Lung (tissue), 12 donors: ENCODE results near the gene NECTIN3. TPM values are rescaled to one million over a fixed set of nuclear protein-coding genes. Genes with fewer than 3 reads are reported as not detected.

ENCODE experiments used
- ATAC-seq: fragments of 200-7000 bp; cut with Tn5 transposase; one replicate; pipeline ENCODE4 v1.9.1; 2020; ENCODE audit warnings: moderate number of reproducible peaks; ENCODE audit not compliant: insufficient read depth, low FRiP score
- DNase-seq, 3 donors: peaks; one replicate each; pipeline ENCODE4 v3.0.0-alpha.2; 2013 to 2017
- H3K27ac ChIP-seq, 2 donors: one replicate each; pipeline ENCODE4 v1.5.1; 2013; ENCODE audit warnings: mild to moderate bottlenecking in 2 of 2, moderate library complexity in 2 of 2, control low read depth in 1 of 2, inconsistent platforms in 1 of 2, low read depth in 1 of 2, low read length in 1 of 2
- H3K27me3 ChIP-seq, 3 donors: one replicate each; pipeline ENCODE4 v1.5.1; 2013; ENCODE audit warnings: low read length in 2 of 3; ENCODE audit not compliant: control insufficient read depth in 3 of 3, insufficient read depth in 3 of 3
- H3K36me3 ChIP-seq, 4 donors: one replicate each; pipeline ENCODE4 v1.5.1; 2013; ENCODE audit warnings: low read length in 4 of 4, mild to moderate bottlenecking in 1 of 4, moderate library complexity in 1 of 4; ENCODE audit not compliant: control insufficient read depth in 4 of 4, insufficient read depth in 4 of 4
- H3K4me1 ChIP-seq, 5 donors: one replicate each; pipeline ENCODE4 v1.5.1; 2013; ENCODE audit warnings: low read length in 5 of 5, mild to moderate bottlenecking in 2 of 5, moderate library complexity in 1 of 5; ENCODE audit not compliant: control insufficient read depth in 5 of 5, insufficient read depth in 5 of 5
- H3K4me3 ChIP-seq: one replicate; pipeline ENCODE4 v1.5.1; 2013; ENCODE audit warnings: mild to moderate bottlenecking, control low read depth, moderate library complexity
- H3K9ac ChIP-seq, 2 donors: one replicate each; pipeline ENCODE4 v1.5.1; 2013; ENCODE audit warnings: low read length in 2 of 2, control low read depth in 1 of 2; ENCODE audit not compliant: insufficient read depth in 1 of 2
- H3K9me3 ChIP-seq, 4 donors: one replicate each; pipeline ENCODE4 v1.5.1; 2013; ENCODE audit warnings: low read length in 3 of 4, mild to moderate bottlenecking in 1 of 4, moderate library complexity in 1 of 4; ENCODE audit not compliant: control insufficient read depth in 4 of 4, insufficient read depth in 3 of 4
- WGBS, 2 donors: extraction: QIAGEN DNeasy Blood & Tissue Kit; methylation state at CpG; one replicate each; pipeline ENCODE4 v1.1.7; 2013; 5-methylcytosine and 5-hydroxymethylcytosine counted together
- polyA plus RNA-seq, 2 donors: library from polyadenylated mRNA; stranded (reverse); fragments of 200-250 nt; gene quantifications; one replicate each; pipeline ENCODE4 v1.2.1, GENCODE V29; 2013
- total RNA-seq, 2 donors: library from RNA; depleted of rRNA in 1 of 2; stranded (reverse); fragments of >200 nt in 1 of 2; gene quantifications; one replicate each; pipeline ENCODE4 v1.2.1, GENCODE V29; 2014 to 2021
- TF ChIP-seq, protein P1 (sequence below): IDR thresholded peaks from 2 replicates; pipeline ENCODE4 v1.5.1; 2012; ENCODE audit warnings: mild to moderate bottlenecking; ENCODE audit errors: control extremely low read depth, extremely low read depth
- donor health status: control.
- donor health status: control.
- donor health status: Bipolar disorder and iron deficiency.
- donor health status: healthy.
- donor health status: DM: yes; HTN: yes; CAD: no.

The NECTIN3 gene
- total and polyA plus RNA-seq, 4 donors, result 3.9 to 43.2 (median 12.3) TPM

DNA sequence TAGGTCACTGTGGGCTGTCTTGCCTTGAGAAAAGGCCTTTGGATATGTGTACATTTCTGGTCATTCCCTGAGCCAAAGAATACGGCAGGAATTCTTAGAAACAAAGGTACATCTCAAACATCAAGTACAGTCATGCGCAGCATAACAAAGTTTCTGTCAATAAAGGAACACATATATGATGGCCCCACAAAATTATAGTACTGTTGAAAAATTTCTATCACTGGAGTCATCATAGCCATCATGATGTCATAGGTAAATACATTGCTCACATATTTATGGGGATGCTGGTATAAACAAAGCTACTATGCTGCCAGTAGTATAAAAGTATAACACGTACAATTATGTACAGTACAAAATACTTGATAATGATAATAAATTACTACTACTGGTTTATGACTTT, 38.9 kb upstream of the NECTIN3 start:
- H3K36me3 ChIP-seq, result no peaks in the 10 kb centered on the region

DNA sequence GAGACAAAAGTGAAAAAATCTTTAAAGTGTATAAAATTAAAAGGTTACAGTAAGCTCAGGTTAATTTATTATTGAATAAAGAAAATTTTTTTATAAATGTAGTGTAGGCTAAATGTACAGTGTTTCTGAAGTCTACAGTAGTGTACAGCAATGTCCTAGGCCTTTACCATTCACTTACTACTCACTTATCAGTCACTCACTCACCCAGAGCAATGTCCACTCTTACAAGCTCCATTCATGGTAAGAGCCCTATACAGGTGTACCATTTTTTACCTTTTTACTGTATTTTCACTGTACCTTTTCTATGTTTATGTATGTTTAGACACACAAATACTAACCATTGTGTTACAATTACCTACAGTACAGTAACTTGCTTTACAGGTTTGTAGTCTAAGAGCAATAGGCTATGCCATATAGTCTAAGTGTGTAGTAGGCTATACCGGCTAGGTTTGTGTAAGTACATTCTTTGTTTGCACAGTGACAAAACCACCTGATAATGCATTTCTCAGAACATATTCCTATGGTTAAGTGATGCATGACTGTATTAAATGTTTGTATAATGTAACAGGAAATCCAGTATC, 38.1 kb upstream of the NECTIN3 start:
- Histone ChIP-seq H3K4me3 (no peak overlapping the region), H3K4me1 (no peaks in the 10 kb centered on the region), H3K36me3 (no peaks in the 10 kb centered on the region), H3K9me3 (peaks cover 0 to 7% (median 3%) of the 10 kb centered on the region in 4 donors), H3K9ac (no peak overlapping the region), H3K27ac (no peak overlapping the region), H3K27me3 (no peaks in the 10 kb centered on the region)
- DNase-seq, result peak in 1 of 3 donors; percentile 35
- TF ChIP-seq, protein P1, sequence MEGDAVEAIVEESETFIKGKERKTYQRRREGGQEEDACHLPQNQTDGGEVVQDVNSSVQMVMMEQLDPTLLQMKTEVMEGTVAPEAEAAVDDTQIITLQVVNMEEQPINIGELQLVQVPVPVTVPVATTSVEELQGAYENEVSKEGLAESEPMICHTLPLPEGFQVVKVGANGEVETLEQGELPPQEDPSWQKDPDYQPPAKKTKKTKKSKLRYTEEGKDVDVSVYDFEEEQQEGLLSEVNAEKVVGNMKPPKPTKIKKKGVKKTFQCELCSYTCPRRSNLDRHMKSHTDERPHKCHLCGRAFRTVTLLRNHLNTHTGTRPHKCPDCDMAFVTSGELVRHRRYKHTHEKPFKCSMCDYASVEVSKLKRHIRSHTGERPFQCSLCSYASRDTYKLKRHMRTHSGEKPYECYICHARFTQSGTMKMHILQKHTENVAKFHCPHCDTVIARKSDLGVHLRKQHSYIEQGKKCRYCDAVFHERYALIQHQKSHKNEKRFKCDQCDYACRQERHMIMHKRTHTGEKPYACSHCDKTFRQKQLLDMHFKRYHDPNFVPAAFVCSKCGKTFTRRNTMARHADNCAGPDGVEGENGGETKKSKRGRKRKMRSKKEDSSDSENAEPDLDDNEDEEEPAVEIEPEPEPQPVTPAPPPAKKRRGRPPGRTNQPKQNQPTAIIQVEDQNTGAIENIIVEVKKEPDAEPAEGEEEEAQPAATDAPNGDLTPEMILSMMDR, result no peak
- no peak for ATAC-seq
- 74 to 83% methylated on average over 1 of the region's 1 CpG for WGBS, 2 donors

More for the DNA sequence above, 38.9 kb upstream of the NECTIN3 start:
- no peaks in the 10 kb centered on the region for H3K27me3 ChIP-seq
- H3K9ac ChIP-seq, result no peak overlapping the region
- DNase-seq (no peak), ATAC-seq (no peak)
- no peaks in the 10 kb centered on the region for H3K4me1 ChIP-seq
- peaks cover 0 to 7% (median 3%) of the 10 kb centered on the region in 4 donors for H3K9me3 ChIP-seq
- H3K4me3 ChIP-seq, result no peak overlapping the region
- TF ChIP-seq, protein P1, result no peak
- WGBS, 2 donors, result 92 to 94% methylated on average over 3 of the region's 3 CpGs
- H3K27ac ChIP-seq, result no peak overlapping the region

DNA sequence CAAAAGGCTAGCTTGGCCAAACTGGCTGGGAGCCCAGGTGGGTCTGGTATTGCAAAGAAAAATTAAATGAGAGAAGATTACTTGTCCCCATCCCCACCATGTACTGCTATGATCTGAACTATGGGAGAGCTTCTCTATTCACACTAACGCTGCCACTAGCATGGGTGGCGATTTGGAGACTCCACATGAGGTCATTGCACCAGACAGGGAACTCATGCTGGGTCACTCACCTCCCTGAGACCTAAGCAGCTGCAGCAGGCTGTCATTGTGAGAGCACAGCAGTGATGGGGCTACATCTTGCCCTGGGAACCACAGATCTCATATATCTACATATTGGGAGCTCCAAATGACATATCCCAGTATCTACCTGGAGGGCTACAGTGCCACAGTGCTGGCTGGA, 36.3 kb upstream of the NECTIN3 start:
- Histone ChIP-seq H3K27ac (no peak overlapping the region), H3K4me3 (no peak overlapping the region), H3K9me3 (peaks cover 0 to 7% (median 3%) of the 10 kb centered on the region in 4 donors), H3K27me3 (no peaks in the 10 kb centered on the region), H3K9ac (no peak overlapping the region), H3K36me3 (no peaks in the 10 kb centered on the region), H3K4me1 (no peaks in the 10 kb centered on the region)
- WGBS, 2 donors, result 86 to 88% methylated on average over 2 of the region's 2 CpGs
- DNase-seq (no peak), ATAC-seq (no peak)
- TF ChIP-seq, protein P1, result no peak

DNA sequence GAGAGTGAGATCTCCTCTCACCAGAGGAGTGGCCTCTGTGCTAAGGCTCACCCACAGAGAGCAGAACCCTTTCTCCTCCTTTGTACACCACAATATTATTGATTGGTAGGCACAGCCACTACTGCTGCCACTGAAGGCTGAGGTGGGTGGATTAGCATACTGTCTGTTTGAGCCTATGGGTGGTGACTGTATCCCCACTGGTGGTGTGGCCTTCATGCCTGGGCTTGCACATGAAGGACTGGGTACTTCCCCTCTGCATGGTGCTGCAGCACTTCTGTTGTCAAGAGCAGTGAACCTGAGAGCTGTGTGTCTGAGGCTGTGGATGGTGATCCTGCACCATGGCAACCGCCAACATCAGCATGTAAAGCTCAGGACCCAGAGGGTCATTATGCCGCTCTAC, 35.7 kb upstream of the NECTIN3 start:
- H3K9ac ChIP-seq, result no peak overlapping the region
- WGBS, 2 donors, result 94 to 100% methylated on average over 2 of the region's 2 CpGs
- H3K9me3 ChIP-seq, result peaks cover 0 to 7% (median 3%) of the 10 kb centered on the region in 4 donors
- no peaks in the 10 kb centered on the region for H3K27me3 ChIP-seq
- TF ChIP-seq, protein P1, result no peak
- no peak overlapping the region for H3K27ac ChIP-seq
- no peaks in the 10 kb centered on the region for H3K4me1 ChIP-seq
- no peak for ATAC-seq
- H3K36me3 ChIP-seq, result no peaks in the 10 kb centered on the region
- no peak overlapping the region for H3K4me3 ChIP-seq
- no peak for DNase-seq
